Regular cardiac myocyte (primary cell): ENCODE results near the gene IPP. TPM values are rescaled to one million over a fixed set of nuclear protein-coding genes. Genes with fewer than 3 reads are reported as not detected.

Experiments used
- total RNA-seq: library from RNA; depleted of rRNA; stranded (reverse); fragments of >200 nt; gene quantifications from 2 replicates; pipeline ENCODE4 v1.2.3, GENCODE V29; 2014

Gene IPP
- 11.0 and 15.3 TPM in 2 replicates for total RNA-seq

GRCh38 chr1:45750298-45751038 is at the start of gene IPP:
Gene IPP (minus strand): TSS chr1:45750653. CDS start chr1:45746411, 4,242 bp downstream.

GRCh38 chr1:45687754-45688740 is 62.4 kb downstream of the IPP start, which contains the start of gene TMEM69:
Gene TMEM69 (plus strand): TSS chr1:45688181. CDS start chr1:45691069, 2,888 bp downstream.

GRCh38 chr1:45686288-45687013 is 64.0 kb downstream of the IPP start, which contains the start of gene GPBP1L1:
Gene GPBP1L1 (minus strand): TSS chr1:45686533. CDS start chr1:45659087, 27,446 bp downstream.

Other genes with a start within 250 kb of the IPP start
- gene PRDX1, start 228.8 kb downstream of the IPP start, total RNA-seq: 433 and 683 TPM in 2 replicates
- 131 and 158 TPM in 2 replicates for gene AKR1A1, start 199.8 kb downstream of the IPP start, total RNA-seq
- gene NASP, start 166.6 kb downstream of the IPP start, total RNA-seq: 22.6 and 79.2 TPM in 2 replicates
- 0.58 and 0.85 TPM in 2 replicates for gene CCDC17, start 126.6 kb downstream of the IPP start, total RNA-seq
- gene GPBP1L1, start 64.1 kb downstream of the IPP start, total RNA-seq: 123 and 132 TPM in 2 replicates
- 6.7 and 8.7 TPM in 2 replicates for gene TMEM69, start 62.5 kb downstream of the IPP start, total RNA-seq
- 24.7 and 24.8 TPM in 2 replicates for gene MAST2, start 53.0 kb upstream of the IPP start, total RNA-seq